ENCODE data around the gene PLA2G2C. TPM values are rescaled to one million over a fixed set of nuclear protein-coding genes. Genes with fewer than 3 reads are reported as not detected.

PLA2G2C gene
- total and polyA plus RNA-seq, 2 of the 8 experiments (the other 6 are each of a cell fraction or from before 2014, with no cell fraction given), result not detected

- no peaks in the 10 kb centered on the region for H3K79me2 ChIP-seq (ENCODE audit: control insufficient read depth in 1 of 2, insufficient read depth in 2 of 2, low read length in 2 of 2)
- no peak overlapping the region for H4K91ac ChIP-seq (replicated peaks; ENCODE audit: insufficient read length, low read length)
- H3K9ac ChIP-seq (replicated peaks in 1 of 4; ENCODE audit: extremely low read depth in 1 of 4, low read depth in 3 of 4, low read length in 3 of 4), result no peak overlapping the region
- no peak overlapping the region for H3K56ac ChIP-seq (replicated peaks; ENCODE audit: insufficient read length, low read depth, low read length)
- H2AFZ ChIP-seq (ENCODE audit: low read length), result no peak overlapping the region
- H3K27me3 ChIP-seq (replicated peaks in 1 of 4; ENCODE audit: control insufficient read depth in 3 of 4, extremely low read depth in 1 of 4, insufficient read depth in 3 of 4, low read length in 3 of 4), result no peaks in the 10 kb centered on the region
- H4K8ac ChIP-seq (ENCODE audit: extremely low read depth, insufficient read depth, low read length), result no peak overlapping the region
- H3K4me3 ChIP-seq (ENCODE audit: extremely low read depth in 1 of 4, insufficient read depth in 2 of 4, low read depth in 3 of 4, low read length in 4 of 4), result no peak overlapping the region
- no peaks in the 10 kb centered on the region for H3K23me2 ChIP-seq (ENCODE audit: low read depth, low read length)
- peaks cover 0 to 1% of the 10 kb centered on the region in 2 experiments for H4K20me1 ChIP-seq (replicated peaks in 1 of 2; ENCODE audit: control insufficient read depth in 1 of 2, insufficient read depth in 2 of 2, low read length in 2 of 2)
- H3K18ac ChIP-seq (ENCODE audit: extremely low read depth, low read length), result no peak overlapping the region
- H3K14ac ChIP-seq (ENCODE audit: insufficient read length), result no peak overlapping the region
- DNase-seq (ENCODE audit: low read depth in 1 of 2, low spot score in 2 of 2) (no peak), FAIRE-seq (no peak)
- no peak overlapping the region for H2BK120ac ChIP-seq (replicated peaks; ENCODE audit: low read depth, low read length)
- H3K23ac ChIP-seq (ENCODE audit: insufficient read length), result no peak overlapping the region
- no peaks in the 10 kb centered on the region for H3K36me3 ChIP-seq (ENCODE audit: control insufficient read depth in 2 of 4, insufficient read depth in 4 of 4, low read length in 3 of 4)
- H2BK20ac ChIP-seq (ENCODE audit: low read length), result no peak overlapping the region
- no peak overlapping the region for H4K5ac ChIP-seq (ENCODE audit: insufficient read length, low read depth, low read length)
- no peak overlapping the region for H2BK12ac ChIP-seq (ENCODE audit: low read depth, low read length)
- 89% methylated on average over 9 of the region's 9 CpGs; no CpG with 5 or more reads in 1 of the 2 experiments for WGBS, 2 experiments (ENCODE audit: extremely low coverage in 1 of 2, insufficient coverage in 1 of 2, insufficient read length in 1 of 2, insufficient replicate concordance in 2 of 2, low coverage in 1 of 2, low lambda C conversion rate in 2 of 2, missing lambda C conversion rate in 1 of 2)
- no peak overlapping the region for H2BK5ac ChIP-seq (ENCODE audit: low read depth, low read length)
- peaks cover 0 to 5% (median 0%) of the 10 kb centered on the region in 4 experiments; a peak in 2 of 7 replicates for H3K4me1 ChIP-seq (replicated peaks in 1 of 4; ENCODE audit: control insufficient read depth in 3 of 4, insufficient read depth in 4 of 4, low read length in 3 of 4)
- H3K4ac ChIP-seq (replicated peaks; ENCODE audit: insufficient read length, low read depth, low read length), result no peak overlapping the region
- H2AK5ac ChIP-seq (ENCODE audit: low read depth, low read length), result no peak overlapping the region
- no peaks in the 10 kb centered on the region; a peak in 1 of 4 replicates for H3K9me3 ChIP-seq (ENCODE audit: insufficient read depth in 2 of 2, low read depth in 1 of 2, low read length in 1 of 2)
- ChIA-PET POLR2A (ENCODE audit: partially characterized antibody) (no interaction called here), CTCF (ENCODE audit: partially characterized antibody) (interaction anchor here (0.6 to 8.4 kb wide), 7 partner anchors 11 to 287 kb away, joined by 3 to 89 read pairs (median 10); partner anchors contain the start of gene OTUD3)
- H2BK15ac ChIP-seq (ENCODE audit: low read length), result no peak overlapping the region
- H3K4me2 ChIP-seq (ENCODE audit: insufficient read depth in 1 of 2, low read depth in 2 of 2, low read length in 2 of 2), result no peak overlapping the region
- H3K79me1 ChIP-seq (ENCODE audit: low read depth, low read length), result no peaks in the 10 kb centered on the region; the same call in 1 of the 2 replicates
- no peak overlapping the region for H3K27ac ChIP-seq (ENCODE audit: low read depth, low read length)
- TF ChIP-seq ATF2 (IDR thresholded peaks at IDR 0.05; ENCODE audit: low read length) (no peak), JUND (IDR thresholded peaks at IDR 0.05; ENCODE audit: low read length) (no peak), CBX8 (IDR thresholded peaks at IDR 0.05; ENCODE audit: borderline replicate concordance, low read depth, low read length) (no peak), TCF12 (IDR thresholded peaks at IDR 0.05; ENCODE audit: low read depth, low read length) (no peak), RXRA (IDR thresholded peaks at IDR 0.05; ENCODE audit: insufficient read depth, low read depth, low read length) (no peak), KDM5A (IDR thresholded peaks at IDR 0.05; ENCODE audit: low read length) (no peak), TBP (IDR thresholded peaks at IDR 0.05; ENCODE audit: low read depth, low read length) (no peak), USF2 (IDR thresholded peaks at IDR 0.05; ENCODE audit: low read length) (no peak), BACH1 (IDR thresholded peaks at IDR 0.05; ENCODE audit: low read length) (no peak)
Observed at GRCh38 chr1:20168564-20169491, 17.5 kb downstream of the PLA2G2C start.

All from H1 (cell line).